ENCODE data around the gene COLGALT1.
"Not testable (repeated sequence)": the region's sequence is repeated elsewhere in the genome, so short reads cannot be mapped to it uniquely, and the experiment has no call there.

Gene COLGALT1

GRCh38 chr19:17555480-17555928, at the start of gene COLGALT1:
TSS of gene COLGALT1 (plus strand) at chr19:17555649. CDS start at chr19:17555714, 65 bp downstream.
- Histone ChIP-seq H3K9me3 (no peaks in the 10 kb centered on the region), H3K27me3 (ENCODE audit: low read depth) (no peaks in the 10 kb centered on the region), H3K4me3 (peak within 1 kb of the TSS; percentile 87), H3K4me1 (peaks cover 12% of the 10 kb centered on the region), H3K36me3 (replicated peaks) (peaks cover 20% of the 10 kb centered on the region)
- in situ Hi-C loops (cut with MboI; ENCODE audit: low sequenced_read_pairs): no loop called here
- peak; percentile 91 to 100 for DNase-seq (ENCODE audit: low spot score in 2 of 2)

GRCh38 chr19:17506745-17507144, 48.7 kb upstream of the COLGALT1 start:
- Histone ChIP-seq H3K36me3 (replicated peaks) (no peaks in the 10 kb centered on the region), H3K4me1 (peaks cover 14% of the 10 kb centered on the region), H3K27me3 (ENCODE audit: low read depth) (no peaks in the 10 kb centered on the region), H3K9me3 (peaks cover 4% of the 10 kb centered on the region; the same call in 1 of the 2 replicates), H3K4me3 (no peak overlapping the region)
- in situ Hi-C loops (cut with MboI; ENCODE audit: low sequenced_read_pairs): no loop called here
- no peak for DNase-seq (ENCODE audit: low spot score in 2 of 2)

DNA sequence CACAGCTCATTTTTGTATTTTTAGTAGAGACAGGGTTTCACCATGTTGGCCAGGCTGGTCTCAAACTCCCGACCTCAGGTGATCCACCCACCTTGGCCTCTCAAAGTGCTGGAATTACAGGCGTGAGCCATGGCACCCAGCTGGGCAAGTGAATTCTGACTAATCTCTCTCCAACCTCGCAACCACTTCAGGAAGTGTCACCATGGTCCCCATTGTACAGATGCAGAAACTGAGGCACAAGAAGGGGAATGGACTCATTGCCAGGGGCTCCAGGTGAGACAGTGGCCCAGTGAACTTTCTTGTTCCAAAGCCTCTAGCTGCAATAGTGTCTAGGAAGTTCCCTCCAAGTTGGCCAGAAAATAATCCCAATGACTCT, 46.9 kb upstream of the COLGALT1 start:
- in situ Hi-C loops (cut with MboI; ENCODE audit: low sequenced_read_pairs); H3K36me3 ChIP-seq (replicated peaks); H3K9me3 ChIP-seq; H3K4me3 ChIP-seq; DNase-seq (ENCODE audit: low spot score in 2 of 2); H3K27me3 ChIP-seq (ENCODE audit: low read depth): not testable (repeated sequence)
- peaks cover 20% of the 10 kb centered on the region for H3K4me1 ChIP-seq

- peaks cover 4% of the 10 kb centered on the region; the same call in 1 of the 2 replicates for H3K9me3 ChIP-seq
- no peak for DNase-seq (ENCODE audit: low spot score in 2 of 2)
- in situ Hi-C loops (cut with MboI; ENCODE audit: low sequenced_read_pairs): no loop called here
- peaks cover 20% of the 10 kb centered on the region for H3K4me1 ChIP-seq
- no peaks in the 10 kb centered on the region for H3K27me3 ChIP-seq (ENCODE audit: low read depth)
- peak overlapping the region; percentile 58 for H3K4me3 ChIP-seq
- no peaks in the 10 kb centered on the region for H3K36me3 ChIP-seq (replicated peaks)
These were observed 45.0 kb upstream of the COLGALT1 start for GRCh38 chr19:17510220-17510993.

GRCh38 chr19:17511724-17512573, 43.5 kb upstream of the COLGALT1 start:
- peak overlapping the region; percentile 58 for H3K4me3 ChIP-seq
- no peaks in the 10 kb centered on the region; the same call in 1 of the 2 replicates for H3K36me3 ChIP-seq (replicated peaks)
- H3K4me1 ChIP-seq: peaks cover 20% of the 10 kb centered on the region
- in situ Hi-C loops (cut with MboI; ENCODE audit: low sequenced_read_pairs): no loop called here
- peak; percentile 28 to 78 for DNase-seq (ENCODE audit: low spot score in 2 of 2)
- peaks cover 4% of the 10 kb centered on the region; the same call in 1 of the 2 replicates for H3K9me3 ChIP-seq
- no peaks in the 10 kb centered on the region for H3K27me3 ChIP-seq (ENCODE audit: low read depth)

GRCh38 chr19:17512574-17512939, 42.9 kb upstream of the COLGALT1 start:
- in situ Hi-C loops (cut with MboI; ENCODE audit: low sequenced_read_pairs): no loop called here
- peaks cover 7% of the 10 kb centered on the region; the same call in 1 of the 2 replicates for H3K9me3 ChIP-seq
- H3K36me3 ChIP-seq (replicated peaks): peaks cover 5% of the 10 kb centered on the region
- no peak for DNase-seq (ENCODE audit: low spot score in 2 of 2)
- H3K4me3 ChIP-seq: peak overlapping the region; percentile 58
- H3K4me1 ChIP-seq: peaks cover 19% of the 10 kb centered on the region
- no peaks in the 10 kb centered on the region for H3K27me3 ChIP-seq (ENCODE audit: low read depth)

GRCh38 chr19:17515408-17516149, 39.9 kb upstream of the COLGALT1 start:
- Histone ChIP-seq H3K36me3 (replicated peaks) (peaks cover 6% of the 10 kb centered on the region), H3K4me1 (peaks cover 11% of the 10 kb centered on the region), H3K27me3 (ENCODE audit: low read depth) (no peaks in the 10 kb centered on the region), H3K9me3 (peaks cover 4% of the 10 kb centered on the region; the same call in 1 of the 2 replicates), H3K4me3 (no peak overlapping the region)
- DNase-seq (ENCODE audit: low spot score in 2 of 2): no peak
- in situ Hi-C loops (cut with MboI; ENCODE audit: low sequenced_read_pairs): no loop called here

GRCh38 chr19:17517898-17518297, 37.6 kb upstream of the COLGALT1 start:
- Histone ChIP-seq H3K4me1 (no peaks in the 10 kb centered on the region), H3K36me3 (replicated peaks) (peaks cover 6% of the 10 kb centered on the region), H3K27me3 (ENCODE audit: low read depth) (no peaks in the 10 kb centered on the region), H3K9me3 (peaks cover 4% of the 10 kb centered on the region; the same call in 1 of the 2 replicates), H3K4me3 (no peak overlapping the region)
- no peak for DNase-seq (ENCODE audit: low spot score in 2 of 2)
- in situ Hi-C loops (cut with MboI; ENCODE audit: low sequenced_read_pairs): no loop called here

GRCh38 chr19:17518654-17519053, 36.8 kb upstream of the COLGALT1 start:
- H3K27me3 ChIP-seq (ENCODE audit: low read depth); DNase-seq (ENCODE audit: low spot score in 2 of 2); H3K4me3 ChIP-seq; H3K4me1 ChIP-seq; H3K9me3 ChIP-seq; in situ Hi-C loops (cut with MboI; ENCODE audit: low sequenced_read_pairs); H3K36me3 ChIP-seq (replicated peaks): not testable (repeated sequence)

- Histone ChIP-seq H3K27me3 (ENCODE audit: low read depth) (no peaks in the 10 kb centered on the region), H3K9me3 (peaks cover 4% of the 10 kb centered on the region; the same call in 1 of the 2 replicates), H3K4me1 (no peaks in the 10 kb centered on the region), H3K36me3 (replicated peaks) (peaks cover 6% of the 10 kb centered on the region), H3K4me3 (no peak overlapping the region)
- no peak for DNase-seq (ENCODE audit: low spot score in 2 of 2)
- in situ Hi-C loops (cut with MboI; ENCODE audit: low sequenced_read_pairs): no loop called here
These were observed 35.5 kb upstream of the COLGALT1 start for GRCh38 chr19:17519967-17520366.

- Histone ChIP-seq H3K36me3 (replicated peaks) (peaks cover 6% of the 10 kb centered on the region), H3K27me3 (ENCODE audit: low read depth) (no peaks in the 10 kb centered on the region), H3K4me3 (no peak overlapping the region), H3K9me3 (peaks cover 4% of the 10 kb centered on the region; the same call in 1 of the 2 replicates), H3K4me1 (no peaks in the 10 kb centered on the region)
- in situ Hi-C loops (cut with MboI; ENCODE audit: low sequenced_read_pairs): no loop called here
- DNase-seq (ENCODE audit: low spot score in 2 of 2): no peak
These were observed 34.6 kb upstream of the COLGALT1 start for GRCh38 chr19:17520865-17521264.

GRCh38 chr19:17522988-17523872, 32.2 kb upstream of the COLGALT1 start:
- H3K27me3 ChIP-seq (ENCODE audit: low read depth): no peaks in the 10 kb centered on the region
- H3K9me3 ChIP-seq: no peaks in the 10 kb centered on the region
- DNase-seq (ENCODE audit: low spot score in 2 of 2): no peak
- H3K4me3 ChIP-seq: no peak overlapping the region
- no peaks in the 10 kb centered on the region for H3K4me1 ChIP-seq
- H3K36me3 ChIP-seq (replicated peaks): no peaks in the 10 kb centered on the region
- in situ Hi-C loops (cut with MboI; ENCODE audit: low sequenced_read_pairs): no loop called here

GRCh38 chr19:17524651-17525050, 30.8 kb upstream of the COLGALT1 start:
- Histone ChIP-seq H3K36me3 (replicated peaks) (no peaks in the 10 kb centered on the region), H3K9me3 (no peaks in the 10 kb centered on the region), H3K27me3 (ENCODE audit: low read depth) (no peaks in the 10 kb centered on the region), H3K4me1 (no peaks in the 10 kb centered on the region), H3K4me3 (no peak overlapping the region)
- in situ Hi-C loops (cut with MboI; ENCODE audit: low sequenced_read_pairs): no loop called here
- no peak for DNase-seq (ENCODE audit: low spot score in 2 of 2)
